Measurements from ENCODE around the gene FBXO8. TPM values are rescaled to one million over a fixed set of nuclear protein-coding genes. Genes with fewer than 3 reads are reported as not detected.
"Not testable (repeated sequence)": the region's sequence is repeated elsewhere in the genome, so short reads cannot be mapped to it uniquely, and the experiment has no call there.

Gene FBXO8
- total RNA-seq, 3 donors from 2014 or later, result 29.2 to 49.0 (median 35.2) TPM

DNA sequence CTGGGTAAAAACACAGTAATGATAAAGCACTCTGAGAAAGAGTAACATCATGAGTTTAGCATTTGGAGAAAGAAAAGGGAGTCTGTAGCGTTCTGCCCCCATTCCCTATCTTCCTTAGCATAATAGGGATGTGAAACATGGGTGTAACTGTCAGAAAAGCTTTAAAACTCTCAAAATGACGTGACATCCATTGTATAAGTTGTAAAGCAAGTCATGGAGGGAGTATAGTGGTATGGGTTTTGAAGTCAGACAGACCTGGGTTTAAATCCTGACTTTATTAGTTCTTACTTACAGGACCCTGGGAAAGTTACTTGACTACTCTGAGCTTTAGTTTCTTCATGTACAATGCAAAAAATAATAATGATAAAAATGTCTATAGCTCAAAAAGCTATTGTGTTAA is 17.1 kb downstream of the FBXO8 start:
- TF ChIP-seq POLR2A (IDR thresholded peaks at IDR 0.05), result no peak
- TF ChIP-seq, protein P1, sequence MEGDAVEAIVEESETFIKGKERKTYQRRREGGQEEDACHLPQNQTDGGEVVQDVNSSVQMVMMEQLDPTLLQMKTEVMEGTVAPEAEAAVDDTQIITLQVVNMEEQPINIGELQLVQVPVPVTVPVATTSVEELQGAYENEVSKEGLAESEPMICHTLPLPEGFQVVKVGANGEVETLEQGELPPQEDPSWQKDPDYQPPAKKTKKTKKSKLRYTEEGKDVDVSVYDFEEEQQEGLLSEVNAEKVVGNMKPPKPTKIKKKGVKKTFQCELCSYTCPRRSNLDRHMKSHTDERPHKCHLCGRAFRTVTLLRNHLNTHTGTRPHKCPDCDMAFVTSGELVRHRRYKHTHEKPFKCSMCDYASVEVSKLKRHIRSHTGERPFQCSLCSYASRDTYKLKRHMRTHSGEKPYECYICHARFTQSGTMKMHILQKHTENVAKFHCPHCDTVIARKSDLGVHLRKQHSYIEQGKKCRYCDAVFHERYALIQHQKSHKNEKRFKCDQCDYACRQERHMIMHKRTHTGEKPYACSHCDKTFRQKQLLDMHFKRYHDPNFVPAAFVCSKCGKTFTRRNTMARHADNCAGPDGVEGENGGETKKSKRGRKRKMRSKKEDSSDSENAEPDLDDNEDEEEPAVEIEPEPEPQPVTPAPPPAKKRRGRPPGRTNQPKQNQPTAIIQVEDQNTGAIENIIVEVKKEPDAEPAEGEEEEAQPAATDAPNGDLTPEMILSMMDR (IDR thresholded peaks at IDR 0.05), result no peak
- no peak for TF ChIP-seq POLR2AphosphoS5 (IDR thresholded peaks at IDR 0.05)
- Histone ChIP-seq H3K9me3 (no peaks in the 10 kb centered on the region), H3K4me3 (no peak overlapping the region), H3K27me3 (no peaks in the 10 kb centered on the region), H3K27ac (no peak overlapping the region), H3K36me3 (peaks cover 3% of the 10 kb centered on the region), H3K4me1 (no peaks in the 10 kb centered on the region)
- intact Hi-C loops (cut with DNase I; ENCODE audit: low total_unique reads), result no loop called here
- no peak for DNase-seq (ENCODE audit: low spot score in 2 of 2)

DNA sequence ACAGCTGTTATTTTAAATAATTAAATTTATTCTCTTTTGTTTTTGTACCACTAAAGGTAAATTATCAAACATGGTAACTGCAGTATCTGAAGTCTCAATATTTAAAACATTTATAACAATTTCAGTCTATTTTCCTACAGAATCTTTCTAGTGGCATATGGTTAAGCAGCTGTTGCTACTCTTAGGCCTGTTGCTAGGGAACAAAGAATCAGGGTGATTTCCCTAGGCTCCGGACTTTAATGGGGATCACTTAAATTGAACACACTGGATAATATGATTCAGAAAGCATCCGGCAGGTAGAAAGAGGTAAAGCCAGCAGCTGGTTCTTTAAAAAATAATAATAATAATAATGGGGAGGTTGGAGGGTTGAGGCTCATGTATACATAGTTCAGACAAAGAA is 17.6 kb downstream of the FBXO8 start:
- H3K4me3 ChIP-seq, result no peak overlapping the region
- intact Hi-C loops (cut with DNase I; ENCODE audit: low total_unique reads), result no loop called here
- H3K27ac ChIP-seq, result no peak overlapping the region
- no peak for DNase-seq (ENCODE audit: low spot score in 2 of 2)
- H3K4me1 ChIP-seq, result no peaks in the 10 kb centered on the region
- peaks cover 3% of the 10 kb centered on the region for H3K36me3 ChIP-seq
- H3K27me3 ChIP-seq, result no peaks in the 10 kb centered on the region
- TF ChIP-seq POLR2AphosphoS5 (IDR thresholded peaks at IDR 0.05) (no peak), POLR2A (IDR thresholded peaks at IDR 0.05) (no peak)
- TF ChIP-seq, protein P1 (IDR thresholded peaks at IDR 0.05), result no peak
- H3K9me3 ChIP-seq, result no peaks in the 10 kb centered on the region

- DNase-seq (ENCODE audit: low spot score in 2 of 2), result no peak
- Histone ChIP-seq H3K4me1 (no peaks in the 10 kb centered on the region), H3K9me3 (no peaks in the 10 kb centered on the region), H3K27ac (no peak overlapping the region), H3K36me3 (peaks cover 3% of the 10 kb centered on the region), H3K4me3 (no peak overlapping the region), H3K27me3 (no peaks in the 10 kb centered on the region)
- intact Hi-C loops (cut with DNase I; ENCODE audit: low total_unique reads), result no loop called here
- TF ChIP-seq POLR2A (IDR thresholded peaks at IDR 0.05), result no peak
- no peak for TF ChIP-seq POLR2AphosphoS5 (IDR thresholded peaks at IDR 0.05)
- TF ChIP-seq, protein P1 (IDR thresholded peaks at IDR 0.05), result no peak
Observed at GRCh38 chr4:174263445-174263736, 20.1 kb downstream of the FBXO8 start.

DNA sequence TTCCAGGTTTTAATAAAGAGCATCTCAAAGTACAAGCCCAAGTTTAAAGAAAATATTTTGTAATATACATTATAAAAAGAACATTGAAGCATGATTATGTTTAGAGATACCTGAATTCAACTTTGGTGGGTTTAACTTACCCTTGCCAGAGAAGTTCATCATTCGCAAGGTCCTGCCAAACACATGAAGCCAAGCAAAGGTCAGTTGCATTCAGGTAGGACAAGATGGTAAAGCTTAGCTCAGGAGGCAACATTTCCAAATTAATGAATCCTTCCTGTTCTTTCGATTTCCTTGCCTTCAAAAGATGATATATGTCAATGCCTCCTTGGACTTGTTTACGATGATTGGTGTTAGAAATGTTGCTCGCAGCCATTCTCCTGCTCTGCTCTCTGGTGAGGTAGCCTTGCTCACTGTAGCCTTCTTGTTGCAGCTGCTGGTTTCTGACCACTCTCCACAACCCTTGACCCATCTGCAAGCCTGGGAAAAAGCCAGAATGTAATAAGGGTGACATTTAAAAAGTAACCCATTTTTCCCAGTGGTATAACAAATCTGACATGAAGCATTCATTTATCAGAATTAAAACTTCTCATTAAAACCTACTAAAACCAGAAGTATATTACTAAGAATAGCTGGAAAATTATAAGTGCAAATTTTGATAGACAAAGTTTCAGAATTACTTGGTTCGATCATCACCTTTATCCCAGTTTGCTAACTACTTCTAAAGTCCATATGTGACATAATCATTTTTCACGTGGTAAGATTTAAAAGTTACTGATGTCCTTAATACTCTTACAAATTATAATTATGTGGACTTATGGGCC is 20.6 kb downstream of the FBXO8 start:
- Histone ChIP-seq H3K4me1 (no peaks in the 10 kb centered on the region), H3K27me3 (no peaks in the 10 kb centered on the region), H3K27ac (no peak overlapping the region), H3K9me3 (no peaks in the 10 kb centered on the region), H3K36me3 (peaks cover 3% of the 10 kb centered on the region), H3K4me3 (no peak overlapping the region)
- TF ChIP-seq POLR2AphosphoS5 (IDR thresholded peaks at IDR 0.05), result no peak
- TF ChIP-seq, protein P1 (IDR thresholded peaks at IDR 0.05), result no peak
- no peak for TF ChIP-seq POLR2A (IDR thresholded peaks at IDR 0.05)
- DNase-seq (ENCODE audit: low spot score in 2 of 2), result no peak
- intact Hi-C loops (cut with DNase I; ENCODE audit: low total_unique reads), result no loop called here

GRCh38 chr4:174261432-174261831 is 22.0 kb downstream of the FBXO8 start:
- DNase-seq (ENCODE audit: low spot score in 2 of 2); H3K4me1 ChIP-seq; intact Hi-C loops (cut with DNase I; ENCODE audit: low total_unique reads); H3K4me3 ChIP-seq; H3K9me3 ChIP-seq; H3K27me3 ChIP-seq; H3K27ac ChIP-seq; H3K36me3 ChIP-seq: not testable (repeated sequence)

Measured in breast epithelium (tissue), 4 donors.